ENCODE measurements around the gene HHLA2. TPM values are rescaled to one million over a fixed set of nuclear protein-coding genes. Genes with fewer than 3 reads are reported as not detected.
"Not testable (repeated sequence)": the region's sequence is repeated elsewhere in the genome, so short reads cannot be mapped to it uniquely, and the experiment has no call there.

Gene HHLA2
- total RNA-seq, 2 experiments from 2014 or later = 0.36 TPM

GRCh38 chr3:108376026-108376425 is 79.7 kb downstream of the HHLA2 start:
- no peak for ATAC-seq (ENCODE audit: poor library complexity)
- ChIA-PET CTCF (no interaction called here), POLR2A (no interaction called here)
- Mint-ChIP-seq H3K4me1 (ENCODE audit: low read depth) (no peaks in the 10 kb centered on the region), H3K36me3 (ENCODE audit: low read depth) (no peaks in the 10 kb centered on the region), H3K27me3 (no peaks in the 10 kb centered on the region), H3K27ac (no peak overlapping the region), H3K9me3 (no peaks in the 10 kb centered on the region), H3K4me3 (no peak overlapping the region)
- Histone ChIP-seq H3K27ac (ENCODE audit: low read depth in 1 of 2, low read length in 2 of 2) (no peak overlapping the region), H3K4me3 (ENCODE audit: low read length) (no peak overlapping the region), H3K4me1 (ENCODE audit: insufficient read depth, low read length) (no peaks in the 10 kb centered on the region), H3K27me3 (ENCODE audit: control insufficient read depth in 1 of 2, insufficient read depth in 2 of 2, low read length in 2 of 2) (no peaks in the 10 kb centered on the region), H3K9me3 (ENCODE audit: control insufficient read depth in 1 of 2, insufficient read depth in 1 of 2, low read length in 2 of 2) (no peaks in the 10 kb centered on the region), H3K36me3 (ENCODE audit: insufficient read depth, low read length) (no peaks in the 10 kb centered on the region)
- no peak for TF ChIP-seq CTCF (IDR thresholded peaks at IDR 0.05)
- intact Hi-C loops (cut with DNase I, micrococcal nuclease) = no loop called here
- no peak for DNase-seq

GRCh38 chr3:108377384-108377783 is 81.0 kb downstream of the HHLA2 start:
- Histone ChIP-seq H3K36me3 (ENCODE audit: insufficient read depth, low read length) (no peaks in the 10 kb centered on the region), H3K27me3 (ENCODE audit: control insufficient read depth in 1 of 2, insufficient read depth in 2 of 2, low read length in 2 of 2) (no peaks in the 10 kb centered on the region), H3K4me1 (ENCODE audit: insufficient read depth, low read length) (no peaks in the 10 kb centered on the region), H3K27ac (ENCODE audit: low read depth in 1 of 2, low read length in 2 of 2) (no peak overlapping the region), H3K4me3 (ENCODE audit: low read length) (no peak overlapping the region), H3K9me3 (ENCODE audit: control insufficient read depth in 1 of 2, insufficient read depth in 1 of 2, low read length in 2 of 2) (no peaks in the 10 kb centered on the region)
- Mint-ChIP-seq H3K36me3 (ENCODE audit: low read depth) (no peaks in the 10 kb centered on the region), H3K9me3 (no peaks in the 10 kb centered on the region), H3K27ac (no peak overlapping the region), H3K4me1 (ENCODE audit: low read depth) (no peaks in the 10 kb centered on the region), H3K4me3 (no peak overlapping the region), H3K27me3 (no peaks in the 10 kb centered on the region)
- TF ChIP-seq CTCF (IDR thresholded peaks at IDR 0.05) = no peak
- DNase-seq (no peak), ATAC-seq (ENCODE audit: poor library complexity) (no peak)
- POLR2A ChIA-PET = no interaction called here
- CTCF ChIA-PET = no interaction called here
- intact Hi-C loops (cut with DNase I, micrococcal nuclease) = no loop called here

- DNase-seq = no peak
- Mint-ChIP-seq H3K27me3 (no peaks in the 10 kb centered on the region), H3K4me3 (no peak overlapping the region), H3K27ac (no peak overlapping the region), H3K4me1 (ENCODE audit: low read depth) (no peaks in the 10 kb centered on the region), H3K9me3 (no peaks in the 10 kb centered on the region), H3K36me3 (ENCODE audit: low read depth) (no peaks in the 10 kb centered on the region)
- Histone ChIP-seq H3K27me3 (ENCODE audit: control insufficient read depth in 1 of 2, insufficient read depth in 2 of 2, low read length in 2 of 2) (no peaks in the 10 kb centered on the region), H3K27ac (ENCODE audit: low read depth in 1 of 2, low read length in 2 of 2) (no peak overlapping the region), H3K4me1 (ENCODE audit: insufficient read depth, low read length) (no peaks in the 10 kb centered on the region), H3K4me3 (ENCODE audit: low read length) (no peak overlapping the region), H3K9me3 (ENCODE audit: control insufficient read depth in 1 of 2, insufficient read depth in 1 of 2, low read length in 2 of 2) (no peaks in the 10 kb centered on the region), H3K36me3 (ENCODE audit: insufficient read depth, low read length) (no peaks in the 10 kb centered on the region)
- no peak for ATAC-seq (ENCODE audit: poor library complexity)
- intact Hi-C loops (cut with DNase I, micrococcal nuclease) = no loop called here
- ChIA-PET POLR2A (no interaction called here), CTCF (no interaction called here)
- no peak for TF ChIP-seq CTCF (IDR thresholded peaks at IDR 0.05)
Measured at GRCh38 chr3:108378153-108378951, 82.0 kb downstream of the HHLA2 start.

- H3K27me3 Mint-ChIP-seq; H3K4me3 Mint-ChIP-seq; H3K36me3 Mint-ChIP-seq (ENCODE audit: low read depth); H3K27ac ChIP-seq (ENCODE audit: low read depth in 1 of 2, low read length in 2 of 2); POLR2A ChIA-PET; H3K4me1 Mint-ChIP-seq (ENCODE audit: low read depth); H3K4me3 ChIP-seq (ENCODE audit: low read length); DNase-seq; H3K36me3 ChIP-seq (ENCODE audit: insufficient read depth, low read length); CTCF ChIA-PET; H3K27ac Mint-ChIP-seq; H3K9me3 ChIP-seq (ENCODE audit: control insufficient read depth in 1 of 2, insufficient read depth in 1 of 2, low read length in 2 of 2); intact Hi-C loops (cut with DNase I, micrococcal nuclease); H3K27me3 ChIP-seq (ENCODE audit: control insufficient read depth in 1 of 2, insufficient read depth in 2 of 2, low read length in 2 of 2); H3K9me3 Mint-ChIP-seq; H3K4me1 ChIP-seq (ENCODE audit: insufficient read depth, low read length); ATAC-seq (ENCODE audit: poor library complexity): not testable (repeated sequence)
Measured at GRCh38 chr3:108378952-108379342, 82.6 kb downstream of the HHLA2 start.

Data from CD4-positive, alpha-beta T cell (primary cell).